Astrocyte of the cerebellum (primary cell): ENCODE measurements around the gene HIP1.
"Not testable (repeated sequence)": the region's sequence is repeated elsewhere in the genome, so short reads cannot be mapped to it uniquely, and the experiment has no call there.

Source experiments
- DNase-seq: peaks from one replicate; pipeline ENCODE4 v3.0.0-alpha.2; 2011; ENCODE audit warnings: low read depth
- H3K4me3 ChIP-seq: 2 replicates; pipeline ENCODE4 v1.5.1; 2011; ENCODE audit warnings: mild to moderate bottlenecking, low read depth, low read length, moderate library complexity
- in situ Hi-C: cut with HindIII; loops from 2 replicates; pipeline ENCODE4 v1.10.0; 2017; ENCODE audit warnings: low sequenced_read_pairs
- TF ChIP-seq, protein P1 (sequence below): IDR thresholded peaks from 2 replicates; pipeline ENCODE4 v1.5.1; 2012; ENCODE audit warnings: low read length, low read depth, moderate library complexity, mild to moderate bottlenecking; ENCODE audit errors: missing control alignments

HIP1 gene

DNA sequence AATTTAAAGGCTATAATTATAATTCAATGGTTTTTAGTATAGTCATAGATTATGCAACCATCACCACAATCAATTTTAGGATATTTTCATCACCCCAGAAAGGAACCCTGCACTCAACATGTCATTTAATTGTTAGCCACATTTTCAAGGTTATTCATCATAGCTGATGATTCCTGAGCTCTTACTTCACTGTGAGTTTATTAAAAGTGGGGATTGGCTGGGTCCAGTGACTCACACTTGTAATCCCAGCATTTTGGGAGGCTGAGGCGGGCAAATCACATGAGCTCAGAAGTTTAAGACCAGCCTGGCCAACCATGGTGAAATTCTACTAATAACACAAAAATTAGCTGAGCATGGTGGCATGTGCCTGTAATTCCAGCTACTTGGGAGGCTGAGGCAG is 32.5 kb upstream of the HIP1 start:
- no peak for DNase-seq
- no peak overlapping the region for H3K4me3 ChIP-seq
- in situ Hi-C loops, result no loop called here
- TF ChIP-seq, protein P1, sequence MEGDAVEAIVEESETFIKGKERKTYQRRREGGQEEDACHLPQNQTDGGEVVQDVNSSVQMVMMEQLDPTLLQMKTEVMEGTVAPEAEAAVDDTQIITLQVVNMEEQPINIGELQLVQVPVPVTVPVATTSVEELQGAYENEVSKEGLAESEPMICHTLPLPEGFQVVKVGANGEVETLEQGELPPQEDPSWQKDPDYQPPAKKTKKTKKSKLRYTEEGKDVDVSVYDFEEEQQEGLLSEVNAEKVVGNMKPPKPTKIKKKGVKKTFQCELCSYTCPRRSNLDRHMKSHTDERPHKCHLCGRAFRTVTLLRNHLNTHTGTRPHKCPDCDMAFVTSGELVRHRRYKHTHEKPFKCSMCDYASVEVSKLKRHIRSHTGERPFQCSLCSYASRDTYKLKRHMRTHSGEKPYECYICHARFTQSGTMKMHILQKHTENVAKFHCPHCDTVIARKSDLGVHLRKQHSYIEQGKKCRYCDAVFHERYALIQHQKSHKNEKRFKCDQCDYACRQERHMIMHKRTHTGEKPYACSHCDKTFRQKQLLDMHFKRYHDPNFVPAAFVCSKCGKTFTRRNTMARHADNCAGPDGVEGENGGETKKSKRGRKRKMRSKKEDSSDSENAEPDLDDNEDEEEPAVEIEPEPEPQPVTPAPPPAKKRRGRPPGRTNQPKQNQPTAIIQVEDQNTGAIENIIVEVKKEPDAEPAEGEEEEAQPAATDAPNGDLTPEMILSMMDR, result no peak

DNA sequence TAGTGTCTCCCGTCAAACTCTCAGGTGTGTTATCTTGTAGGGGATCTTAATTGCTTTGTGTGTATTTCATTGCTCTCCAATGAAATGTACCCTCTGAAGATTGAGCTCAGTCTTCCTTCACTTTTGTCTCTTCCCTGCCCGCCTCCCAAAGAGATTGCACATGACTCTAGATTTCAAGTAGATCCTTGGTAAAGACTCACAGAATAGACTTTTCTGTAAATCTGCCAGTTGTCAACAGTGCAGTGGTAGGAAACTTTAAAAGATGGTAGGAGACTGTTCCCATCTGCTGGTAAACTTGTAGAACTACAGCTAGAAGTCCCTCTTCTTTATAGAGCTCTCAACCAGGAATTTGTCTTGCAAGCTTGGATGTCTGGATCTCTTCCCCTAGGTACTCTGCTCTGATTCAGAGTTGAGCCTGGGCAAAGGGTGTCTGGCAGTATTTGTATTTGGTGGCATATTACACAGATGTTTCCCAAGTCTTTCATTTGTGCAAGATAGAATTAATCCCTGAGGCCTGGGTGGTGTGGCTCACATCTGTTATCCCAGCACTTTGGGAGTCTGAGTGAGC is 23.7 kb upstream of the HIP1 start:
- TF ChIP-seq, protein P1, result peak; percentile 75
- in situ Hi-C loops, result no loop called here
- DNase-seq, result no peak
- no peak overlapping the region for H3K4me3 ChIP-seq

DNA sequence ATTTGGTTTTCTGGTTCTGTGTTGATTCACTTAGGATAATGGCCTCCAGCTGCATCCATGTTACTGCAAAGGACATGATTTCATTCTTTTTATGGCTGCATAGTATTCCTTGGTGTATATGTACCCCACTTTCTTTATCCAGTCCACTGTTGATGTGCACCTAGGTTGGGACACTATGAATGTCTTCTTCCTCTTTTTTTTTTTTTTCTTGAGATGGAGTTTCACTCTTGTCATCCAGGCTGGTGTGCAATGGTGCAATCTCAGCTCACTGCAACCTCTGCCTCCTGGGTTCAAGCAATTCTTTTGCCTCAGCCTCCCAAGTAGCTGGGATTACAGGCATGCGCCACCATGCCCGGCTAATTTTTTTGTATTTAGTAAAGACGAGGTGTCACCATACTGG is 23.1 kb upstream of the HIP1 start:
- in situ Hi-C loops, H3K4me3 ChIP-seq, DNase-seq: not testable (repeated sequence)

DNA sequence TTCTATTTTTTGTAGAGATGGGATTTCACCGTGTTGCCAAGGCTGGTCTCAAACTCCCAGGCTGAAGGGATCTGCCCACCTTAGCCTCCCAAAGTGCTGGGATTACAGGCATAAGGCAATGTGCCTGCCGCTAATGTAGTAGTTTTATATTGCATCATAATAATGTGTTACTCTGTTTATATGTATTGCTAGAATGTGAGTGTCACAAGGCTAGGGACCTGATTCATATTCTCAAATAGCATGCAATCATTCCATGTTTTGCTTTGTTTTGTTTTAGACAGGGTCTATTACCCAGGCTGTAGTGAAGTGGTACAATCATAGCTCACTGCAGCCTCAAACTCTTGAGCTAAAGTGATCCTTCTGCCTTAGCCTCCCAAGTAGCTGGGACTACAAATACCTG is 19.8 kb upstream of the HIP1 start:
- no peak overlapping the region for H3K4me3 ChIP-seq
- in situ Hi-C loops, result no loop called here
- no peak for DNase-seq
- TF ChIP-seq, protein P1, result no peak

DNA sequence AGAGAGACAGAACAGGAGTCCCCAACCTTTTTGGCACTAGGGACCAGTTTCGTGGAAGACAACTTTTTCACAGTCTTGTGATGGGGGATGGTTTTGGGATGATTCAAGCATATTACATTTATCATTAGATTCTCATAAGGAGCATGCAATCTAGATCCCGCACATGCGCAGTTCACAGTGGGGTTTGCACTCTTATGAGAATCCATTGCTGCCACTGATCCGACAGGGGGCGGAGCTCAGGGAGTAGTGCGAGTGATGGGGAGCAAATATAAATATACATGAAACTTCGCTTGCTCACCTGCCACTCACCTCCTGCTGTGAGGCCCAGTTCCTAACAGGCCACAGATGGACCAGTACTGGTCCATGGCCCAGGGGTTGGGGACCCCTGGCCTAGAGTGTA is 19.1 kb upstream of the HIP1 start:
- no peak for DNase-seq
- in situ Hi-C loops, result no loop called here
- TF ChIP-seq, protein P1, result no peak
- H3K4me3 ChIP-seq, result no peak overlapping the region

DNA sequence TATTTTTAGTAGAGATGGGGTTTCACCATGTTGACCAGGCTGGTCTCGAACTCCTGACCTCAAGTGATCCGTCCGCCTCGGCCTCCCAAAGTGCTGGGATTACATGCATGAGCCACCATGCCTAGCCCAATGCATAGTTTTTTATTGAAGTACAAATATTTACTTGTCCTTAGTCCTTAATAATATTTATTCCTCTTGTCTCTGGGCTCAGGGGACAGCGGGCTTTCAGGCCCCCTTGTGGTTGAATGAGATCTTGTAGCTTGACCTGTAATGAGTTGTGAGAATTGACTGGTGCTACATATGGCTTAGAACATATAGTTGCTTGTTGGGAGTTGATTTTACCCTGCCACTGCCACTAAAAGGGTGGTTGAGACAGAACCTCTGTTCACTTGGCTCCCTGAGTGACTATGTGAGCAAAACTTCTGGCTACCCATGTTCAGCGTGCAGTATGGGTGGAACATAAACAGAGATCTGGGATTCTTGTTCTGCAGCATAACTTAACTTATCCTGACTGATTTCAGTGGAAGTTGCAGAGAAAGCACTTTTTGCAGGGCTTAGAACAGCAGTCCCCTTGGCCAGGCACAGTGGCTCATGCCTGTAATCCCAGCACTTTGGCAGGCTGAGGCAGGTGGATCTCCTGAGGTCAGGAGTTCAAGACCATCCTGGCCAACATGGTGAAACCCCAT is 18.4 kb upstream of the HIP1 start:
- in situ Hi-C loops, result no loop called here
- H3K4me3 ChIP-seq, result no peak overlapping the region
- DNase-seq, result no peak
- TF ChIP-seq, protein P1, result peak; percentile 54

DNA sequence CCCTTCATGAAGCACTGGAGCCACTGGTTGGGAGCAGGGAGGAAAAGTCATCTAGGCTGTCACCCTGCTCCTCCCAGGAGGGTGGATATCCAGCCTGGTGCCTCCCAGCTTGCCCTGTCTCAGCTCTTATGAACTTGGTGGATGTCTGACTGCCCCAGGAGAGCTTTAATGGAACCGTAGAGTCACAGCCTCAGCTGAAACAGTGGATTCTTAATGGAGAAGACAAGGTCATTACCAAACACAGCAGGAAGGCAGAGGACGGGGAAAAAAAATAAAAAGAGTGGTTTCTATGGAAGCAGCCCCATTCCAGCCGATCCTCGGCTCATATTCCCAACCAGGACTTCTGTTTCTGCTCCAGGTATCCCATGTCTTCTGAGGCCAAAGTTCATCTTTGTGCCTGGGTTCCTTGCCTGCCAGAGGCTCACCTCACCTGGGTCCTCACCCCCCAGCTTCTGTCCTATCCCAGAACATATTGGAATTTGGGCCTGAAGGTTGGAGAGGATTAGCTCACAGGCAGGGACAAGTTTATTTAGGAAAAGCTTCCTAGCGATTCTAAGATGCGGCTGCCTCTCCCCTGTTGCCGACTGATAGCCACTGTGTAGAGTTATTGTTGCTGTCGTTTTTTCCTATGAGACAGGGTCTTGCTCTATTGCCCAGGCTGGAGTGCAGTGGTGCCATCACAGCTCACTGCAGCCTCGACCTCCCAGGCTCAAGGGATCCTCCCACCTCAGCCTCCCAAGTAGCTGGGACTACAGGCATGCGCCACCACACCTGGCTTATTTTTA is 17.7 kb upstream of the HIP1 start:
- TF ChIP-seq, protein P1, result no peak
- DNase-seq, result no peak
- in situ Hi-C loops, result no loop called here
- H3K4me3 ChIP-seq, result no peak overlapping the region
